Brain pericyte (primary cell): ENCODE data around the gene GRK3.

Experiments
- DNase-seq: peaks from one replicate; pipeline ENCODE4 v3.0.0-alpha.2; 2012; ENCODE audit warnings: low read depth, low spot score

Gene GRK3

GRCh38 chr22:25729016-25729995 is 164.8 kb downstream of the GRK3 start:
- DNase-seq, result no peak

GRCh38 chr22:25735650-25736049 is 171.2 kb downstream of the GRK3 start:
- DNase-seq, result no peak

GRCh38 chr22:25736378-25737011 is 172.0 kb downstream of the GRK3 start:
- no peak for DNase-seq

- no peak for DNase-seq
These were observed 175.3 kb downstream of the GRK3 start for GRCh38 chr22:25739659-25740344.

GRCh38 chr22:25741692-25742626 is 177.5 kb downstream of the GRK3 start, which contains the start of gene MYO18B:
TSS of gene MYO18B (plus strand) at chr22:25742188. CDS start at chr22:25761093, 18,905 bp downstream.
- no peak for DNase-seq

- no peak for DNase-seq
These were observed 178.6 kb downstream of the GRK3 start for GRCh38 chr22:25742918-25743708.

- no peak for DNase-seq
These were observed 180.2 kb downstream of the GRK3 start for GRCh38 chr22:25744694-25745093.

GRCh38 chr22:25745341-25746011 is 181.0 kb downstream of the GRK3 start:
- DNase-seq, result no peak

- DNase-seq, result no peak
These were observed 181.5 kb downstream of the GRK3 start for GRCh38 chr22:25746012-25746373.

- no peak for DNase-seq
These were observed 182.9 kb downstream of the GRK3 start for GRCh38 chr22:25747245-25747944.

- no peak for DNase-seq
These were observed 183.7 kb downstream of the GRK3 start for GRCh38 chr22:25748140-25748539.

GRCh38 chr22:25748704-25749103 is 184.2 kb downstream of the GRK3 start:
- no peak for DNase-seq

GRCh38 chr22:25749420-25750169 is 185.1 kb downstream of the GRK3 start:
- DNase-seq, result no peak

GRCh38 chr22:25750569-25751173 is 186.2 kb downstream of the GRK3 start:
- no peak for DNase-seq

GRCh38 chr22:25751174-25751581 is 186.7 kb downstream of the GRK3 start:
- no peak for DNase-seq

GRCh38 chr22:25752615-25753214 is 188.2 kb downstream of the GRK3 start:
- no peak for DNase-seq

GRCh38 chr22:25753252-25753651 is 188.8 kb downstream of the GRK3 start:
- DNase-seq, result no peak
